Stomach (tissue), 4 donors: ENCODE measurements around the gene CORO1C.

Experiments used
- EP300 ChIP-seq: sonication (generic); formaldehyde crosslinking; IDR thresholded peaks from one replicate; pipeline ENCODE4 v1.6.1; 2017; ENCODE audit warnings: antibody characterized with exemption
- POLR2A ChIP-seq, 4 donors: fragments of 450-650 bp; IDR thresholded peaks; one replicate each; pipeline ENCODE4 v1.6.1; 2016; ENCODE audit warnings: antibody characterized with exemption in 4 of 4, control low read depth in 2 of 4, mild to moderate bottlenecking in 1 of 4, moderate library complexity in 1 of 4
- TF ChIP-seq, protein P1 (sequence below), 7 experiments: fragments of 450-650 bp in 4 of 7; fragments of 200-600 bp in 3 of 7; sonication (generic) in 3 of 7; IDR thresholded peaks; one replicate each; pipeline ENCODE4 v1.5.1; 2016 to 2019; ENCODE audit warnings: antibody characterized with exemption in 7 of 7, control low read depth in 2 of 7, mild to moderate bottlenecking in 1 of 7

DNA sequence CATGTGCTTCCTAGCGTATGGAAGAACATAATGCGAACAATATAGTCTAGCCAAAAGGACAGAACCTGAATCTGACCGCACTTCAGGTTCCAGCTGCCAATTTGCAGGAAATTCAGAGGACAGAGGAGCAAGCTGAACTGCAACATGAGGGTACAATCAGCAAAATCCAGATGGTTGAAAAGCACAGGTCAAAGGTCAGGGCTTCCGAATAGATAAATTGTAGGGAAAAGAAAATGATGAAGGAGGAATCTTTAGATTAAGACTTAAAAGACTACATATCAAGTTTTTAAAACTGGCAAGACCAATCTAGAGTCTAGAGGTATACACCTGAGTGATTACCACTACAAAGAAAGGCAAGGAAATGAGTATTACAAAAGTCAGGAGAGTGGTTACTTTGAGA lies 55.5 kb downstream of the CORO1C start:
- TF ChIP-seq POLR2A (IDR thresholded peaks at IDR 0.05) (no peak), EP300 (no peak)
- TF ChIP-seq, protein P1, sequence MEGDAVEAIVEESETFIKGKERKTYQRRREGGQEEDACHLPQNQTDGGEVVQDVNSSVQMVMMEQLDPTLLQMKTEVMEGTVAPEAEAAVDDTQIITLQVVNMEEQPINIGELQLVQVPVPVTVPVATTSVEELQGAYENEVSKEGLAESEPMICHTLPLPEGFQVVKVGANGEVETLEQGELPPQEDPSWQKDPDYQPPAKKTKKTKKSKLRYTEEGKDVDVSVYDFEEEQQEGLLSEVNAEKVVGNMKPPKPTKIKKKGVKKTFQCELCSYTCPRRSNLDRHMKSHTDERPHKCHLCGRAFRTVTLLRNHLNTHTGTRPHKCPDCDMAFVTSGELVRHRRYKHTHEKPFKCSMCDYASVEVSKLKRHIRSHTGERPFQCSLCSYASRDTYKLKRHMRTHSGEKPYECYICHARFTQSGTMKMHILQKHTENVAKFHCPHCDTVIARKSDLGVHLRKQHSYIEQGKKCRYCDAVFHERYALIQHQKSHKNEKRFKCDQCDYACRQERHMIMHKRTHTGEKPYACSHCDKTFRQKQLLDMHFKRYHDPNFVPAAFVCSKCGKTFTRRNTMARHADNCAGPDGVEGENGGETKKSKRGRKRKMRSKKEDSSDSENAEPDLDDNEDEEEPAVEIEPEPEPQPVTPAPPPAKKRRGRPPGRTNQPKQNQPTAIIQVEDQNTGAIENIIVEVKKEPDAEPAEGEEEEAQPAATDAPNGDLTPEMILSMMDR (IDR thresholded peaks at IDR 0.05): no peak
